T47D (cell line): ENCODE data around the gene RPL31.
A peak's percentile ranks its signal among the peaks of the same experiment; 100 is the strongest.

ENCODE experiments used
- DNase-seq, 2 experiments: peaks; one replicate each; pipeline versions ENCODE4 v3.0.0 to v3.0.0-alpha.2; 2011 to 2012; ENCODE audit warnings: low read depth in 1 of 2, low spot score in 1 of 2
- JUND ChIP-seq: IDR thresholded peaks from 2 replicates; pipeline ENCODE4 v1.6.1; 2012; ENCODE audit warnings: low read depth
- in situ Hi-C: cut with HindIII; loops from 2 replicates; pipeline ENCODE4 v1.10.0; 2016; ENCODE audit warnings: low sequenced_read_pairs, low pct_unique_long_range_greater_than_20kb

Gene RPL31

DNA sequence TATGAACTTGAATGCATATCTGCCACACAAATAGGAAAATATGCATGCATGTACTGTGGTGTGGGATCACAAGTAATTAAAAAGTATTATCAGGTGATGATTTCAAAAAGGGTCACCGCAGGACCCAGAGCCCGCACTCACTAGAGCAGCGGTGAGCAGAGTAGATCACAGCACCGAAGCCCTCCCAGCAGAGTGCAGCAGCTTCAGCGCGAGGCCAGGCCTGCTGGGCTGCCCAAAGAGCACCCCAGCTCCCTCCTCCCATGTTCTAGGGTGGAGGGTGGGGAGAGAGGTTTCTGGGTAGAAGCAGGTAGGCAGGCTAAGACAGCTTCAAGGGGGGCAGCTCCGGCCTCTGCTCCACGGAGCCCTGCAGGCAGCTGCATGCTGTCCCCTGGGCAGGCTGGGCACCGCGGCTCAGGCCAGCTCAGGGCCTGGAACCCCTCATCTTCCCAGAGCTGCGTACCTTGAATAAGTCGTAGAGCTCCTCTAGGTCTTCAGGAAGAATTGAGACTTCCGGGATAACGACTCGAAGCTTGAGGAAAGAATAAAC lies 24.9 kb downstream of the RPL31 start:
- TF ChIP-seq JUND: no peak
- in situ Hi-C loops: no loop called here
- no peak for DNase-seq

GRCh38 chr2:101027852-101028251 lies 25.8 kb downstream of the RPL31 start:
- no peak for DNase-seq
- in situ Hi-C loops: no loop called here

GRCh38 chr2:101030866-101031554 lies 28.9 kb downstream of the RPL31 start:
- DNase-seq: no peak
- in situ Hi-C loops: no loop called here
- TF ChIP-seq JUND: no peak

More at GRCh38 chr2:101027852-101028251, 25.8 kb downstream of the RPL31 start:
- TF ChIP-seq JUND: no peak

DNA sequence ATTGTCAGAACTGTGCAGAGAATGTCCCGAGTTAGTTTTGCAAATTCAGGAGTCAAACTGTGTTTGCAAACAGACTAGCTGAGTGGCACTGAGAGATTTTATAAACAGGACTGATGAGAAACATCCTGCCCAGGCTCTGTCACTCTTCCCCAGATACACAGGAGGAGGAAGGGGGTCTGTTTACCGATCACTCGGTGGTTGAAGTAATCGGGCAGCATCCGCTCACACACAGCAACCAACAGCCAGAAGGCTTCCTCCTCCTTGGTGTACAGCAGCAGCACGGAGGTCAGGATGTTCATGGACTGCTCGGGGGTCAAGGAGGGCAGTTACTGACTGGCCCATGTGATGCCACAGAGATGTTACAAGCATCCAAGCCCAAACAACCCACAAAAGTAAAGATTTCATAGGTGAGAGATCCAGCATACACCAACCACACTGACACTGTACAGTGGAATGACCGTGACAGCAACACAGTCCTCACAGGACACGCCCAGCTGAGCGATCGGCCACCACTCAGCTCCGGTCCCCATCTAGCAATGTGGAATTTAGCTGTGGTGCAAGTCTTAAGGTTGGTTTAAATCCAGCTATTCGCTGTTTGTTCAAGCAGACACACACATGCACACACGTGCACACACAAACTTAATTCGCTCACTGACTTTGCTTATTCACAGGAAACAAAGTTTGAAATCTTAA lies 30.1 kb downstream of the RPL31 start:
- in situ Hi-C loops: no loop called here
- DNase-seq: no peak
- no peak for TF ChIP-seq JUND

- in situ Hi-C loops: no loop called here
- no peak for TF ChIP-seq JUND
- peak in 1 of 2 experiments; percentile 38 for DNase-seq
Measured at GRCh38 chr2:101036562-101036961, 34.5 kb downstream of the RPL31 start.

DNA sequence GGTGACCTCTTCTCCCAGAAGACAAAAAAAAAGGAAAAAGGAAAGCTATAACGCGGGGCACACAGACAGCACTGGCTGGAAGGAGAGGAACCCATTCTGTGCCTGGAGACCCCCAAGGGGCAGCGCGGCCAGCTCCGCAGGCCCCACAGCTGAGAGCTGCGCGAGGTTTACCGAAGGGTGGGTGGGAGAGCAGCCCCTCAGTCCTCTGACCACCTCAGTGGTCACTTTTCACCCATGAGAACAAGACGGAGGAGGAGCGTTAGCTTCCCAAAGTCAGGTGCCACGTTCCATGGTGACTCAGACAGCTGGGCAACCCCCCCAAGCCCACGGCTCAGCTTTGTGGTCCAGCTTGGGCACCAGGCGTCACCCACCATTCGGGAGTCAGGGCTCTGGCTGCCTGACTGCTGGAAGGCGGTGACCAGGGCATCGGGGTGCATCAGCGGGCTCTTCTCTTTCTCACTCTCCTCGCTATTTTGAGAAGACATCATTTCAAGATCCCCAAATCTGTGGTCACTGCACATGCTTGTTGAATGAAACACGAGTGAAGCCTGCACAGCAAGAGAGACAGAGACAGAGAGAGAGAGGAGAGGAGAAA lies 35.2 kb downstream of the RPL31 start:
- in situ Hi-C loops: no loop called here
- no peak for TF ChIP-seq JUND
- no peak for DNase-seq

- TF ChIP-seq JUND: no peak
- peak in 1 of 2 experiments; percentile 51 for DNase-seq
- in situ Hi-C loops: no loop called here
Measured at GRCh38 chr2:101038455-101039255, 36.6 kb downstream of the RPL31 start.

- TF ChIP-seq JUND: no peak
- no peak for DNase-seq
- in situ Hi-C loops: no loop called here
Measured at GRCh38 chr2:101040072-101040471, 38.0 kb downstream of the RPL31 start.

DNA sequence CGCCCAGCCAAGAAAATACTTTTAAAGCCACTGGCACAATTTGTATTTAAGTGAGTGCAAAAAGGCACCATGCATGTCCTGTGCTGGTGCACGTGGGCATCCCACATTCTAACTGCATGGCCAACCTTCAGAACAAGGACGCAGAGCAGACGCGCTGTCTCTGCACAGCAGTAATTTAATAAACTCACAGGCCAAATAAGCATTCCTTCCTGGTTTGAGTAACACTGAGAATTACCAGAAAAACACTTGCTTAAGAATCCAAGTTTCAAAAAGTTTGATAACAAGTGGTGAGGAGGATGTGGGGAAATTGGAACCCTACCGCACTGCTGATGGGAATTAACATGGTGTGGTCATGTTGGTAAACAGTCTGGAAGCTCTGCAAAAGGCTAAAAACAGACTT lies 38.7 kb downstream of the RPL31 start:
- in situ Hi-C loops: no loop called here
- DNase-seq: no peak
- no peak for TF ChIP-seq JUND

- in situ Hi-C loops: no loop called here
- DNase-seq: no peak
- TF ChIP-seq JUND: no peak
Measured at GRCh38 chr2:101041413-101041812, 39.3 kb downstream of the RPL31 start.

DNA sequence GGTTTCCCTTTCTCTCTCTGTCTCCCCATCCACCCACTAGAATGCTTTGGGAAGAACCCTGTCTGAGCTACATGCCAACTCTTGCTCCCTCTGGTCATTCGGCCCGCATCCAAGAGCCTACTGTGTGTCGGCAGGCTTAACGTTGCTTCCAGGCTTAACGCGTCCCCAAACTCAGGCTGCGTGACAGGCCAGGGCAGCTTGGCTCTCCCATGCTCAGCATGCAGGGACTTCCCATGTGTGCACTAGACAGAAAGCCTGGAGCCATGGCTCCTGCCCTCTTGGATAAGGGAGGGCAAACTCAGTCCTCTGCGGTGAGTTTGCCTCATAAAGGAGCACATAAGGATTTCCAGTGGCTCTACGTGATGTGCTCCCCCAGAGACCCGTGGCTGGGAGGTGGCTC lies 43.2 kb downstream of the RPL31 start:
- TF ChIP-seq JUND: no peak
- no peak for DNase-seq
- in situ Hi-C loops: no loop called here

DNA sequence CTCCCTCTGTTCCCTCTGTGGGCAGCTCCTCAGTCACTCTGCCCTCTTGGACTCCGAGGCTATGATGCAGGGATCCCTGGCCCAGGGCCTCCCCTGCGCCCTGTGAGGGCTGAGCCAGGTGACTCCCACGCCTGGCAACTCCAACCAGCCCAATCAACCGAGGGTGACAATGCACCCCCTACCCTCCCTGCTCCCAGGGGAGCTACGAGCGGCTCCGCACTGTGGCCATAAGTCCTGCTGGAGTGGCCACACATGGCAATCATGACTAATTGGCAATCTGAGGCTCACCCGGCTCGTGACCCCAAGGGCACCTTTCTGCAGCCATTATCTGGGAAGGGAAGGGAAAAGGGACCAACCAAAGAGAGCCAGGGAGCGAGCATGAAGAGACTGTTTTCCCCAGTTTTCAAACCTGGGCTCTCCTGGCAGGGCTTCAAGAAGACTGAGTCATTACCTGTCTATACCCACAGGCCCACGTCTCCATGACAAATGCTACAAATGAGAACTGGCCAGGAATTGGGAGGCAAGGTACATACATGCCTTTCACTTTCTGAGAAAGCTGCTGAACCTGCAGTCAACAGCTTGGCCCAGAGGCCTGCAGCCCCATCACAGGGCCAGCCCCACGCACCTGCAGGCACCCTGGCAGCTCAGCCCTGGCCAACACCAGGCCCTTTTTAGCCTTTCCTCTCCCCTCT lies 45.1 kb downstream of the RPL31 start:
- TF ChIP-seq JUND: no peak
- no peak for DNase-seq
- in situ Hi-C loops: no loop called here
